OCI-LY1 (cell line): ENCODE measurements around the gene GSG1L.

Experiments used
- EZH2 ChIP-seq: fragments of 200-600 bp; sonication (generic), shearing (Covaris generic); IDR thresholded peaks from 2 replicates; pipeline ENCODE4 v1.8.0; 2017; ENCODE audit warnings: borderline replicate concordance, mixed run types, mild to moderate bottlenecking, antibody characterized with exemption, low read length, moderate library complexity, mixed read lengths
- TF ChIP-seq, protein P1 (sequence below): fragments of 200-600 bp; sonication (generic), shearing (Covaris generic); IDR thresholded peaks from 2 replicates; pipeline ENCODE4 v1.5.1; 2017; ENCODE audit warnings: mild to moderate bottlenecking, antibody characterized with exemption, low read length, moderate library complexity, mixed read lengths

DNA sequence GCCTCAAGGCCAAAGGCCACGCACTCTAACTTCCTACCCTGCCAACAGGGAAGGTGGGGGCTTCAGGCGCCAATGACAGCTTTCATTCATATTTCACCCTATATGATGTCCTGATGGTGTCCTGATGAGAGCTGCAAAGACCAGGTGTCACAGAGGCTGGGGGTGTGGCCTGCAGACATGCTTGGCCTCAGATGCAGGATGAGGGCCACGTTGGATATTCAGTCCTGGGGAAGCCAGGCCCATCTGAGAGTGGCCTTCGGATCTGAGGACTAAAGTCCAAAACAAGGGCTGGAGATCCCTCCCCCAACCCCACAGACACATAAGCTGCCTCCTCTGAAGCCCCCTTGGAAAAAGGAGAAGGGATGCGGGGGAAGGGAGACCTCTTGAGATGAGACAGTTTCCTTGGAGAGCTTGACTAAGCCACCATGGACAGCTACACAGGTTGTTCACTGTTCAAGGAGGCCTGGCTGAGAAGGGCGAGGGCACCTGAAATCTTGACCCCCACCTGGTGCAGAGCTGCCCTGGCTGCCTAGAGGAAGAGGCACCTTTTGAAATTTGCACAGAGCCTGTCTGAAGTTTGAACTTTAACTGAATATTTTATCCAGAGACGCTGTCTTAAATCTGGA, 24.3 kb upstream of the GSG1L start:
- TF ChIP-seq, protein P1, sequence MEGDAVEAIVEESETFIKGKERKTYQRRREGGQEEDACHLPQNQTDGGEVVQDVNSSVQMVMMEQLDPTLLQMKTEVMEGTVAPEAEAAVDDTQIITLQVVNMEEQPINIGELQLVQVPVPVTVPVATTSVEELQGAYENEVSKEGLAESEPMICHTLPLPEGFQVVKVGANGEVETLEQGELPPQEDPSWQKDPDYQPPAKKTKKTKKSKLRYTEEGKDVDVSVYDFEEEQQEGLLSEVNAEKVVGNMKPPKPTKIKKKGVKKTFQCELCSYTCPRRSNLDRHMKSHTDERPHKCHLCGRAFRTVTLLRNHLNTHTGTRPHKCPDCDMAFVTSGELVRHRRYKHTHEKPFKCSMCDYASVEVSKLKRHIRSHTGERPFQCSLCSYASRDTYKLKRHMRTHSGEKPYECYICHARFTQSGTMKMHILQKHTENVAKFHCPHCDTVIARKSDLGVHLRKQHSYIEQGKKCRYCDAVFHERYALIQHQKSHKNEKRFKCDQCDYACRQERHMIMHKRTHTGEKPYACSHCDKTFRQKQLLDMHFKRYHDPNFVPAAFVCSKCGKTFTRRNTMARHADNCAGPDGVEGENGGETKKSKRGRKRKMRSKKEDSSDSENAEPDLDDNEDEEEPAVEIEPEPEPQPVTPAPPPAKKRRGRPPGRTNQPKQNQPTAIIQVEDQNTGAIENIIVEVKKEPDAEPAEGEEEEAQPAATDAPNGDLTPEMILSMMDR, result no peak
- no peak for TF ChIP-seq EZH2
